ENCODE data around the gene P3R3URF.

DNA sequence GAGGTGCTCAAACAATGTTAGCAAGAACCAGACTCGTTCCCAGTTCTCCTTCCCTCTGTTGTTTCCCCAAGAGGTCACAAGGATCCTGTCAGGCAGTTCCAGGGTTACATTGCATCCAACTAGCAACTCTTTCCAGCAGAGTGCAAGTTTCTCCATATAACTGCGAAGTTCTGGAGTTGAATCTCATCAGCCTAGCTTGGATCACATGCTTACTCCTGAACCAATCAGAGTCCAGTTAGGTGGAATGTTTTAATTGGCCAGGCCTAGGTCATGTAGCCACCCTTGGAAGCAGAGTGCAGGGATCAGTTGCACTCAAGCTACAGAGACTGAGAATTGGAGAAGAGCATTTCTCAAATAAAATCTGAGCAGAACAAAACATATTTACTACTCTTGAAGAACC, 28.0 kb downstream of the P3R3URF start:
- TF ChIP-seq CTCF (IDR thresholded peaks at IDR 0.05), result no peak
- no peak for TF ChIP-seq POLR2A (IDR thresholded peaks at IDR 0.05; ENCODE audit: low read depth)

Measured in esophagus muscularis mucosa (tissue), 3 donors.